T-helper 9 cell (primary cell): ENCODE measurements around the gene TUBA8.
A peak's percentile ranks its signal among the peaks of the same experiment; 100 is the strongest.
"Not testable (repeated sequence)": the region's sequence is repeated elsewhere in the genome, so short reads cannot be mapped to it uniquely, and the experiment has no call there.

Experiments
- DNase-seq: peaks from one replicate; pipeline ENCODE4 v3.0.0-alpha.2; 2020

Gene TUBA8

GRCh38 chr22:18136563-18137320 is 26.1 kb downstream of the TUBA8 start:
- no peak for DNase-seq

- DNase-seq: not testable (repeated sequence)
These were observed 30.4 kb downstream of the TUBA8 start for GRCh38 chr22:18141004-18141403.

GRCh38 chr22:18144105-18144504 is 33.5 kb downstream of the TUBA8 start:
- no peak for DNase-seq

- no peak for DNase-seq
These were observed 35.2 kb downstream of the TUBA8 start for GRCh38 chr22:18145676-18146388.

- DNase-seq: no peak
These were observed 35.8 kb downstream of the TUBA8 start for GRCh38 chr22:18146389-18146753.

- no peak for DNase-seq
These were observed 37.2 kb downstream of the TUBA8 start for GRCh38 chr22:18147791-18148190.

GRCh38 chr22:18148293-18148965 is 37.8 kb downstream of the TUBA8 start:
- DNase-seq: no peak

- peak; percentile 13 for DNase-seq
These were observed 41.9 kb downstream of the TUBA8 start for GRCh38 chr22:18152519-18152918.

- DNase-seq: no peak
These were observed 44.3 kb downstream of the TUBA8 start for GRCh38 chr22:18154821-18155390.

- not testable (repeated sequence) for DNase-seq
These were observed 44.9 kb downstream of the TUBA8 start for GRCh38 chr22:18155546-18155945.

- peak; percentile 22 for DNase-seq
These were observed 46.5 kb downstream of the TUBA8 start for GRCh38 chr22:18156878-18157713.

GRCh38 chr22:18157714-18158028 is 47.1 kb downstream of the TUBA8 start:
- DNase-seq: no peak

GRCh38 chr22:18160641-18161040 is 50.0 kb downstream of the TUBA8 start:
- not testable (repeated sequence) for DNase-seq

GRCh38 chr22:18163843-18164242 is 53.2 kb downstream of the TUBA8 start:
- DNase-seq: not testable (repeated sequence)

GRCh38 chr22:18164584-18164983 is 54.0 kb downstream of the TUBA8 start:
- not testable (repeated sequence) for DNase-seq

GRCh38 chr22:18165356-18165755 is 54.7 kb downstream of the TUBA8 start:
- DNase-seq: not testable (repeated sequence)

GRCh38 chr22:18170284-18170683 is 59.7 kb downstream of the TUBA8 start:
- not testable (repeated sequence) for DNase-seq

GRCh38 chr22:18172203-18172602 is 61.6 kb downstream of the TUBA8 start:
- not testable (repeated sequence) for DNase-seq

GRCh38 chr22:18172776-18173175 is 62.2 kb downstream of the TUBA8 start:
- not testable (repeated sequence) for DNase-seq

GRCh38 chr22:18173441-18173840 is 62.8 kb downstream of the TUBA8 start:
- not testable (repeated sequence) for DNase-seq
